Gastrocnemius medialis (tissue), 4 donors: ENCODE data around the gene PDGFRB. TPM values are rescaled to one million over a fixed set of nuclear protein-coding genes. Genes with fewer than 3 reads are reported as not detected.

Experiments
- ATAC-seq, 2 donors: fragments of 150-250 bp; one replicate each; pipeline ENCODE4 v1.9.1; 2016
- DNase-seq, 2 donors: peaks; one replicate each; pipeline ENCODE4 v3.0.0-alpha.2; 2019
- H3K27ac ChIP-seq, 4 donors: fragments of 200-600 bp; sonication (generic); 1 replicate in 1 of 4; 2 replicates in 3 of 4; pipeline ENCODE4 v1.5.1; 2016 to 2018; ENCODE audit warnings: mild to moderate bottlenecking in 2 of 4, moderate library complexity in 1 of 4
- H3K27me3 ChIP-seq, 3 donors: fragments of 200-600 bp; sonication (generic) in 2 of 3; 1 replicate in 1 of 3; 2 replicates in 2 of 3; pipeline versions ENCODE4 v1.5.1 to v1.6.0; 2016 to 2019; ENCODE audit warnings: mild to moderate bottlenecking in 1 of 3, moderate library complexity in 1 of 3
- H3K36me3 ChIP-seq, 2 donors: fragments of 200-600 bp; sonication (generic) in 1 of 2; one replicate each; pipeline ENCODE4 v1.5.1; 2017 to 2018
- H3K4me1 ChIP-seq, 2 donors: fragments of 200-600 bp; sonication (generic) in 1 of 2; one replicate each; pipeline ENCODE4 v1.5.1; 2016 to 2017; ENCODE audit warnings: mild to moderate bottlenecking in 2 of 2
- H3K4me3 ChIP-seq, 4 donors: fragments of 200-600 bp; sonication (generic) in 3 of 4; 1 replicate in 1 of 4; 2 replicates in 3 of 4; pipeline ENCODE4 v1.5.1; 2016 to 2019; ENCODE audit warnings: mild to moderate bottlenecking in 2 of 4
- H3K9me3 ChIP-seq, 3 donors: fragments of 200-600 bp; sonication (generic) in 2 of 3; 1 replicate in 1 of 3; 2 replicates in 2 of 3; pipeline ENCODE4 v1.5.1; 2016 to 2019
- POLR2A ChIP-seq, 2 donors: fragments of 450-650 bp; IDR thresholded peaks; one replicate each; pipeline ENCODE4 v1.6.1; 2017; ENCODE audit warnings: antibody characterized with exemption in 2 of 2, mild to moderate bottlenecking in 2 of 2, moderate library complexity in 2 of 2
- in situ Hi-C, 4 donors: fragments of 200-750 bp; cut with MboI; loops; one replicate each; pipeline versions ENCODE4 v1.15.0 to v1.8.0; 2017; ENCODE audit warnings: low sequenced_read_pairs in 4 of 4
- intact Hi-C: fragments of 100-400 bp; cut with DNase I; formaldehyde crosslinking; loops from one replicate; pipeline ENCODE4 v1.15.1; 2023; ENCODE audit warnings: low total_unique reads
- total RNA-seq, 4 donors: library from RNA; depleted of rRNA; stranded (reverse); fragments of >200 nt; gene quantifications; one replicate each; pipeline versions ENCODE4 v1.1.0 to v1.2.3, GENCODE V29; 2016
- TF ChIP-seq, protein P1 (sequence below), 5 experiments: fragments of 450-650 bp in 3 of 5; fragments of 200-600 bp in 2 of 5; sonication (generic) in 2 of 5; IDR thresholded peaks in 4 of 5; conservative IDR thresholded peaks in 1 of 5; 1 replicate in 4 of 5; 2 replicates in 1 of 5; pipeline ENCODE4 v1.5.1; 2016 to 2019; ENCODE audit warnings: antibody characterized with exemption in 5 of 5, mild to moderate bottlenecking in 3 of 5, moderate library complexity in 3 of 5

The PDGFRB gene
- total RNA-seq, 4 donors from 2014 or later, result 27.9 to 58.4 (median 52.5) TPM

DNA sequence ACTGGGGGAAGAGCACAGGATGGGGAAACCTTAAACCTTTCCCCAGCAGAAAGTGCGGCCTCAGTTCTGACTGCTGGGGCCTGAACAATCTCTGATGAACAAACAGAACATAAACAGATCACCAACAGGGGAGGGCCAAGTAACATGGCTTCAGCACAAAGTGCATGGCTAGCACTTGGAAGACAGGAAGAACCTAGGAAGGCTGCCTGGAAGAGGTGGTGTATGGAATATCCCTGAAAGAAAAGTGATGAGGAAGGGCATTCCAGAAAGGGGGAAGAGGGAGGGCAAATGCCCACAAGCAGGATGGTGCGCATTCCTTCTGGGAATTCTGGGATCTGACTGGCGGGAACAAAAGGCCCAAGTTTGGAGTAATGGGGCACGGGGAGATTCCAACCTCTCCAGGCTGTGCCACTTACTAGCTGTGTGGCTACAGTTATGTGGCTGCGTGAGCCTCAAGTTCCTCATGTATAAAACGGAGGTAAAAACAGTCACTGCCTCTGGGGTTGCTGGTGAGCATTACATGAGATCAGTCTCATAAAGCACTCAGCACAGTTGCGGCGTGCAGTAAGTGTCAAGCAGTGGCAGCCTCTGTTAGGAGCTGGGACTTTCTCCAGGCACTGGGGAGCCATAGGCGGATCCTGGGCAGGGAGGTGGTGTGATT, 1.6 kb downstream of the PDGFRB start:
- no peaks in the 10 kb centered on the region for H3K27me3 ChIP-seq
- intact Hi-C loops (no loop called here), in situ Hi-C loops (no loop called here)
- no peaks in the 10 kb centered on the region for H3K9me3 ChIP-seq
- no peak for ATAC-seq
- no peaks in the 10 kb centered on the region for H3K36me3 ChIP-seq
- H3K4me3 ChIP-seq, result peak overlapping the region; percentile 55 to 61 (median 56)
- H3K4me1 ChIP-seq, result peaks cover 0 to 11% of the 10 kb centered on the region in 2 donors
- H3K27ac ChIP-seq, result peak overlapping the region; percentile 76 to 84 (median 82)
- no peak for DNase-seq
- no peak for TF ChIP-seq POLR2A (IDR thresholded peaks at IDR 0.05)
- TF ChIP-seq, protein P1, sequence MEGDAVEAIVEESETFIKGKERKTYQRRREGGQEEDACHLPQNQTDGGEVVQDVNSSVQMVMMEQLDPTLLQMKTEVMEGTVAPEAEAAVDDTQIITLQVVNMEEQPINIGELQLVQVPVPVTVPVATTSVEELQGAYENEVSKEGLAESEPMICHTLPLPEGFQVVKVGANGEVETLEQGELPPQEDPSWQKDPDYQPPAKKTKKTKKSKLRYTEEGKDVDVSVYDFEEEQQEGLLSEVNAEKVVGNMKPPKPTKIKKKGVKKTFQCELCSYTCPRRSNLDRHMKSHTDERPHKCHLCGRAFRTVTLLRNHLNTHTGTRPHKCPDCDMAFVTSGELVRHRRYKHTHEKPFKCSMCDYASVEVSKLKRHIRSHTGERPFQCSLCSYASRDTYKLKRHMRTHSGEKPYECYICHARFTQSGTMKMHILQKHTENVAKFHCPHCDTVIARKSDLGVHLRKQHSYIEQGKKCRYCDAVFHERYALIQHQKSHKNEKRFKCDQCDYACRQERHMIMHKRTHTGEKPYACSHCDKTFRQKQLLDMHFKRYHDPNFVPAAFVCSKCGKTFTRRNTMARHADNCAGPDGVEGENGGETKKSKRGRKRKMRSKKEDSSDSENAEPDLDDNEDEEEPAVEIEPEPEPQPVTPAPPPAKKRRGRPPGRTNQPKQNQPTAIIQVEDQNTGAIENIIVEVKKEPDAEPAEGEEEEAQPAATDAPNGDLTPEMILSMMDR (IDR thresholded peaks at IDR 0.05 in 4 of 5, conservative IDR thresholded peaks at IDR 0.05 in 1 of 5), result no peak

DNA sequence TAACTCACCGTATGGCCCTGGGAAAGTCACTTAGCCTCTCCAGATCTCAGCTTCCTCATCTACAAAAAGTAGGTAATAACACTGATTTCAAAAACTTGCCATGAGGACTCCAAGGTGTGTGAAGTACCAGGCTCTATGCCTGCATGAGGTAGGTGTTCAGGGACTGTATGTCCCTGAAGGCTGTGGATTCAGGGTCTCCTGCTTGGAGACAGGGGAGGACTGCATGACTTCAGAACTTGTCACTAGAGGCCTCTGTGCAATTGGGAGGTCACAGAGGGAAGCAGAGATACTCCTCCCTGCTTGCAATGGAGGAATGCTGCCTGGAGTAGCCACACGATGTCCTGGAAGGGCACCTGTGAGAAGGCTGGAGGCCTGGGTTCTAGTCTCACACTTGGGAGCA, 2.2 kb downstream of the PDGFRB start:
- intact Hi-C loops (no loop called here), in situ Hi-C loops (no loop called here)
- Histone ChIP-seq H3K4me1 (peaks cover 0 to 10% of the 10 kb centered on the region in 2 donors), H3K27ac (peak overlapping the region; percentile 76 to 84 (median 82)), H3K27me3 (no peaks in the 10 kb centered on the region), H3K9me3 (no peaks in the 10 kb centered on the region), H3K4me3 (peak overlapping the region; percentile 55 to 61 (median 56)), H3K36me3 (no peaks in the 10 kb centered on the region)
- DNase-seq (no peak), ATAC-seq (no peak)
- no peak for TF ChIP-seq POLR2A (IDR thresholded peaks at IDR 0.05)
- TF ChIP-seq, protein P1 (IDR thresholded peaks at IDR 0.05 in 4 of 5, conservative IDR thresholded peaks at IDR 0.05 in 1 of 5), result no peak

DNA sequence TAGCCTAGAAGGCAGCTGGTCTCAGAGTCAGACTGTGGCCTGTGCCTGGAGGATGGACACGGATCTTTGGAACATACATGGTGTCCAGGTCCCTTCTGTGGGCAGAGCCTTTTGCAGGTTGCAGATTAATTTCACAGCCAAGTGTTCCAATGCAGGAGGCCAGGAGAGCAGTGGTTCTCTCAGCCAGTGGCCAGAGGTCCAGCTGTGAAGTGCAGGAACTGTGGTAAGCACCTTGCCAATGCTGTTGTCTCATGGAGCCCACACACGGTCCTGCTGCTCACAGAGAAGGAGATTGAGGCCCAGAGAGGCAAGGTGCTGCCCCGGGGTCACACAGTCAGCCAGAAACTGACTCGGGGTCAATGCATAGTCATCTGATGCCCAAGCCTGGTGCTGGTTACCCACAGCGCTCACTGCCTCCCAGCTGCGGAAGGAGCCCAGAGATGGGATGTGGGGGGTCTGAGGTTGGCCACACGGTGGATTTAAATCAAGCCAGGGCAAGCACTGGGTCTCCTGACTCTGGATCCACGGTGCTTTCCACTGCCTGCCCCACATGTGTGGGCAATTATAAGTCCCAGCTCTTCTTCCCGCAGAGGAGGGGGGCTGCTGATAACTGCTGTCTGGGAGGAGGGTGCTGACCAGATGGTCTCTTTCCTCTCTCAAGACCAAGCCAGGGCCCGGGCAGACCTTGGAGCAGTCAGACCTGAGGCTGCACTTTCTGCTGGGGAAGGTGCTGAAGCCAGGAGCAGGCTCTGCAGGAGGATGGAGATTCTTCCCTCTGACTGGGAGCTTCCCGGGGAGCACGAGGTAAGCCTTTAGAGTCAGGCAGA, 2.8 kb downstream of the PDGFRB start:
- Histone ChIP-seq H3K4me3 (peak overlapping the region; percentile 55 to 61 (median 56)), H3K27me3 (no peaks in the 10 kb centered on the region), H3K9me3 (no peaks in the 10 kb centered on the region), H3K4me1 (peaks cover 0 to 5% of the 10 kb centered on the region in 2 donors), H3K36me3 (no peaks in the 10 kb centered on the region), H3K27ac (peak overlapping the region; percentile 76 to 84 (median 82))
- no peak for DNase-seq
- TF ChIP-seq, protein P1 (IDR thresholded peaks at IDR 0.05 in 4 of 5, conservative IDR thresholded peaks at IDR 0.05 in 1 of 5), result no peak
- TF ChIP-seq POLR2A (IDR thresholded peaks at IDR 0.05), result no peak
- no peak for ATAC-seq
- intact Hi-C loops, result no loop called here
- in situ Hi-C loops, result no loop called here

DNA sequence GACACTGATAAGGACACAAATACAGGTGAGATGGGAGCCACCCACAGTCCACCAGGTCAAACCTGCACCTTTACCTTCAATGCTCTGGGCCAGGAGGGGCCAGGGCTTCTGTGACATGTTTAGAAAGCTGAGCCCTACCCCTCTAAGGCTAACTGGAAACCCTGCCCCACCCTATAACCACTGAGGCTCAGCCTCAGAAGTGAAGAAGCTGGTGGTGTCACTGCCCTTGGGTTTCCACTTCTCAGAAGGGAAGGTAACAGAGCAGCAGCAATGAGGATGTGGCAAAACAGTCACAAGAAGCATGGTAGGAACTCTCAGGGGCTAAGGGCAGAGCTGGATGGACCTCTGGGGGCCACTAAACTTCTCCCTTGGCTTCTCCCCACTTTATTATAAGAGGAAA, 6.0 kb downstream of the PDGFRB start:
- Histone ChIP-seq H3K9me3 (no peaks in the 10 kb centered on the region), H3K27me3 (no peaks in the 10 kb centered on the region), H3K4me3 (peak overlapping the region in 2 of 4 donors; percentile 56 to 57), H3K27ac (peak overlapping the region; percentile 75 to 84 (median 78)), H3K4me1 (no peaks in the 10 kb centered on the region), H3K36me3 (no peaks in the 10 kb centered on the region)
- in situ Hi-C loops (no loop called here), intact Hi-C loops (no loop called here)
- ATAC-seq, result no peak
- TF ChIP-seq, protein P1 (IDR thresholded peaks at IDR 0.05 in 4 of 5, conservative IDR thresholded peaks at IDR 0.05 in 1 of 5), result no peak
- no peak for TF ChIP-seq POLR2A (IDR thresholded peaks at IDR 0.05)
- no peak for DNase-seq
